HG03457 (cell line): ENCODE measurements around the gene DOK3.

ENCODE experiments used
- ATAC-seq: cut with Tn5 transposase; IDR thresholded peaks from one replicate; pipeline ENCODE4 v1.9.1; 2021; ENCODE audit warnings: moderate number of reproducible peaks; ENCODE audit not compliant: unreplicated experiment

The DOK3 gene

GRCh38 chr5:177469750-177470525 is 39.7 kb downstream of the DOK3 start:
- ATAC-seq, result no peak

GRCh38 chr5:177468685-177469628 is 40.7 kb downstream of the DOK3 start:
- no peak for ATAC-seq

GRCh38 chr5:177468329-177468684 is 41.3 kb downstream of the DOK3 start:
- ATAC-seq, result no peak

GRCh38 chr5:177467436-177467835 is 42.2 kb downstream of the DOK3 start:
- ATAC-seq, result no peak

- no peak for ATAC-seq
Measured at GRCh38 chr5:177466861-177467260, 42.8 kb downstream of the DOK3 start.

GRCh38 chr5:177465044-177465443 is 44.6 kb downstream of the DOK3 start:
- no peak for ATAC-seq

GRCh38 chr5:177462021-177462670 is 47.5 kb downstream of the DOK3 start:
- no peak for ATAC-seq

- no peak for ATAC-seq
Measured at GRCh38 chr5:177459819-177460628, 49.6 kb downstream of the DOK3 start.

- no peak for ATAC-seq
Measured at GRCh38 chr5:177459357-177459756, 50.3 kb downstream of the DOK3 start.

GRCh38 chr5:177458912-177459350 is 50.7 kb downstream of the DOK3 start:
- no peak for ATAC-seq

GRCh38 chr5:177457852-177458681 is 51.6 kb downstream of the DOK3 start:
- no peak for ATAC-seq

- ATAC-seq, result peak; percentile 28
Measured at GRCh38 chr5:177456976-177457851, 52.4 kb downstream of the DOK3 start.

- ATAC-seq, result no peak
Measured at GRCh38 chr5:177456591-177456964, 53.0 kb downstream of the DOK3 start.

- no peak for ATAC-seq
Measured at GRCh38 chr5:177455661-177456590, 53.7 kb downstream of the DOK3 start.

GRCh38 chr5:177455036-177455660 is 54.5 kb downstream of the DOK3 start:
- peak; percentile 39 for ATAC-seq

- ATAC-seq, result peak; percentile 44
Measured at GRCh38 chr5:177454397-177455035, 55.1 kb downstream of the DOK3 start.
